Measurements from ENCODE around the gene PARP6. TPM values are rescaled to one million over a fixed set of nuclear protein-coding genes. Genes with fewer than 3 reads are reported as not detected.

Gene PARP6
- total RNA-seq, 2 experiments from 2014 or later = 48.7 to 50.1 TPM

DNA sequence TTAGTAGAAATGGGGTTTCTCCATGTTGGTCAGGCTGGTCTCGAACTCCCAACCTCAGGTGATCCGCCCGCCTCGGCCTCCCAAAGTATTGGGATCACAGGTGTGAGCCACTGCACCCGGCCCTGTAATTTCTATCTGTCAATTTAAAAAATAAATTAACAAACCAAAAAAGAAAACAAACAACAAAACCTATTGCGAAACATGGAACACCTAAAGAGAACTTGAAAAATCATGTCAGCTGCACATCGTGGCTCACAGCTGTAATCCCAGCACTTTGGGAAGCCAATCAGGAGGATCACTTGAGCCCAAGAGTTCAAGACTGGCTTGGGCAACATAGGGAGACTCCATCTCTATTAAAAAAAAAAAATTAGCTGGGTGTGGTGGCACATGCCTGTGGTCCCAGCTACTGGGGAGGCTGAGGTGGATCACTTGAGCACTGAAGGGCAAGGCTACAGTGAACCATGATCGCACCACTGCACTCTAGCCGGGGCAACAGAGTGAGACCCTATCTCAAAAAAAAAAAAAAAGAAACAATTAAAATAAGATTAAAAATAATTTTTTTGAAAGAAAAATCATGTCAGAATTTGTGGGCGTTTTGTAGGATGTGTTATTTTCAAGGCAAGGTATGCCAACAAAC is 19.6 kb downstream of the PARP6 start:
- H3K27me3 Mint-ChIP-seq = no peaks in the 10 kb centered on the region
- CTCF ChIA-PET = interaction anchor here (0.8 kb wide), 1 partner anchor 33 kb away, joined by 3 read pairs; no protein-coding TSS in a partner anchor

DNA sequence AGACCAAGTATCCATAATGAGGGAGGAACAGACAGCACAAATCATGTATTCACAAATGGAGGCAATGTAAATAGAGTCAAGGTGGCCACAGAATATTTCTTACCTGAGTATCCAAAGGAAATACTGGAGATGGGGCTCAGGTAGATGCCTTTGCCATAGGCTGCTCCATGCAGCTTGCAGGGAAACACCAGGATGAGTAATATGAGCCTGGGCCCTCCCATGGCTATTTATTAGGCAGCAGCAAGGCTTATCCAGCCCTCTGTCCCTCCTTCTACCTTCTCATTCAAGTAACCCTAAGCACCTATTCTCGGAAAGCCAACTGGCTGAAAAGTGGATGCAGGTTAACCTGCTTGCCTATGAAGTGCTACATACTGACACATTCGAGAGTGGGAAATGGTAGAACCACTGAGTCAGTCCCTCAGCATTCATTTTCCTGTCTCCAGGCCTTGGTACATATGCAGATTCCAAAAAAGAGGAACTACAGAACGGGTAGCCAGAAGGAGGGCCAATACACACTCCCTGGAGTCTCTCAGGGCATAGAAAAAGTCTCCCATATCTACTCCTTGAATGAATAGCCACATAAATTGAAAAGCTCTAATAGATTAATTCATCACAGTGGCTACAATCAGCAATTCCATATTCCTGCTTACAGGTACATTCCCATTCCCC is 23.1 kb downstream of the PARP6 start:
- no peak for ATAC-seq
- Mint-ChIP-seq H3K27ac (no peak overlapping the region), H3K4me1 (ENCODE audit: low read depth) (no peaks in the 10 kb centered on the region), H3K9me3 (no peaks in the 10 kb centered on the region), H3K27me3 (no peaks in the 10 kb centered on the region), H3K4me3 (no peak overlapping the region), H3K36me3 (ENCODE audit: low read depth) (peaks cover 38% of the 10 kb centered on the region)
- intact Hi-C loops (cut with micrococcal nuclease) = no loop called here
- TF ChIP-seq, protein P1, sequence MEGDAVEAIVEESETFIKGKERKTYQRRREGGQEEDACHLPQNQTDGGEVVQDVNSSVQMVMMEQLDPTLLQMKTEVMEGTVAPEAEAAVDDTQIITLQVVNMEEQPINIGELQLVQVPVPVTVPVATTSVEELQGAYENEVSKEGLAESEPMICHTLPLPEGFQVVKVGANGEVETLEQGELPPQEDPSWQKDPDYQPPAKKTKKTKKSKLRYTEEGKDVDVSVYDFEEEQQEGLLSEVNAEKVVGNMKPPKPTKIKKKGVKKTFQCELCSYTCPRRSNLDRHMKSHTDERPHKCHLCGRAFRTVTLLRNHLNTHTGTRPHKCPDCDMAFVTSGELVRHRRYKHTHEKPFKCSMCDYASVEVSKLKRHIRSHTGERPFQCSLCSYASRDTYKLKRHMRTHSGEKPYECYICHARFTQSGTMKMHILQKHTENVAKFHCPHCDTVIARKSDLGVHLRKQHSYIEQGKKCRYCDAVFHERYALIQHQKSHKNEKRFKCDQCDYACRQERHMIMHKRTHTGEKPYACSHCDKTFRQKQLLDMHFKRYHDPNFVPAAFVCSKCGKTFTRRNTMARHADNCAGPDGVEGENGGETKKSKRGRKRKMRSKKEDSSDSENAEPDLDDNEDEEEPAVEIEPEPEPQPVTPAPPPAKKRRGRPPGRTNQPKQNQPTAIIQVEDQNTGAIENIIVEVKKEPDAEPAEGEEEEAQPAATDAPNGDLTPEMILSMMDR (IDR thresholded peaks at IDR 0.05) = no peak
- DNase-seq = no peak
- CTCF ChIA-PET = interaction anchor here (1.0 kb wide), 1 partner anchor 22 kb away, joined by 3 read pairs; no protein-coding TSS in a partner anchor
- POLR2A ChIA-PET = interaction anchor here (1.1 to 1.7 kb wide), 3 partner anchors 9 to 19 kb away, joined by 3 to 7 read pairs (median 4); partner anchors contain the start of gene PKM

More for the DNA sequence above, 19.6 kb downstream of the PARP6 start:
- ATAC-seq = no peak
- H3K27ac Mint-ChIP-seq = no peak overlapping the region
- H3K4me3 Mint-ChIP-seq = no peak overlapping the region
- peaks cover 52% of the 10 kb centered on the region for H3K36me3 Mint-ChIP-seq (ENCODE audit: low read depth)
- TF ChIP-seq, protein P1 (IDR thresholded peaks at IDR 0.05) = no peak
- DNase-seq = no peak
- H3K9me3 Mint-ChIP-seq = no peaks in the 10 kb centered on the region
- POLR2A ChIA-PET = interaction anchor here (1.1 kb wide), 1 partner anchor 54 kb away, joined by 3 read pairs; no protein-coding TSS in a partner anchor
- intact Hi-C loops (cut with micrococcal nuclease) = no loop called here
- H3K4me1 Mint-ChIP-seq (ENCODE audit: low read depth) = no peaks in the 10 kb centered on the region

GRCh38 chr15:72248514-72248913 is 23.8 kb downstream of the PARP6 start:
- Mint-ChIP-seq H3K9me3 (no peaks in the 10 kb centered on the region), H3K4me3 (no peak overlapping the region), H3K27me3 (no peaks in the 10 kb centered on the region), H3K36me3 (ENCODE audit: low read depth) (peaks cover 36% of the 10 kb centered on the region), H3K27ac (no peak overlapping the region), H3K4me1 (ENCODE audit: low read depth) (no peaks in the 10 kb centered on the region)
- CTCF ChIA-PET = no interaction called here
- TF ChIP-seq, protein P1 (IDR thresholded peaks at IDR 0.05) = no peak
- no peak for DNase-seq
- intact Hi-C loops (cut with micrococcal nuclease) = no loop called here
- POLR2A ChIA-PET = interaction anchor here (1.7 kb wide), 1 partner anchor 12 kb away, joined by 3 read pairs; no protein-coding TSS in a partner anchor
- no peak for ATAC-seq

DNA sequence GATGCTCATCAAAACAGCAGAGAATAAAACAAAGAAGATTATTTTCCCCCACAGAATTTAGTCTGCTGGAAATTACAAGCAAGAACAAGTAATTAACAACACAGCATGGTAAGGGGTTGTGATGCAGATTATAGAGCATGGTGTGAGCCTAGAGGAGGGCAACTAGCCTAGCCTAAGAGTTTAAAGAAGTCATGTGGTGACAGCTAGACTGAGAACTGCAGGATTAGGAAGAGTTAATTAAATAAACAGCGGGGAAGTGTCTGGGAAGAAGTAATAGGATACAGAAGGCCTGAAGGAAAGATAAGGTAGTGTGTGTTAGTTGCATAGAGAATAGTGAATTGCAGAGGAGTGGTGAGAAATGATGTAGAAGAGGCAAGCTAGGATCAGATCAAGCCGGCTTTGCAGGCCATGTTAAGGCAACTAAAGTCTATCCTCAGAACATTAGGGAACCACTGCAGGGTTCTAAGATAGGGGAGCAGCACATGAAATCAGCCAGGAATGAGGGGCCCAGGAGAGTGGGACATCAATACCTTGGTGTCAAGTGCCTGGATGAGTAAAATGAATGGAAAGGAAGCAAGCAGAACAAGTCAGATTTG is 29.5 kb downstream of the PARP6 start:
- peaks cover 13% of the 10 kb centered on the region for H3K4me1 Mint-ChIP-seq (ENCODE audit: low read depth)
- TF ChIP-seq, protein P1 (IDR thresholded peaks at IDR 0.05) = no peak
- no peak for ATAC-seq
- peak overlapping the region; percentile 27 for H3K27ac Mint-ChIP-seq
- H3K9me3 Mint-ChIP-seq = no peaks in the 10 kb centered on the region
- no peak for DNase-seq
- no peaks in the 10 kb centered on the region for H3K27me3 Mint-ChIP-seq
- ChIA-PET POLR2A (interaction anchor here (1.1 to 7.9 kb wide), 2 partner anchors 13 to 21 kb away, joined by 3 to 105 read pairs; partner anchors contain the start of gene PKM), CTCF (interaction anchor here (1.0 to 1.3 kb wide), 2 partner anchors 16 to 479 kb away, joined by 3 read pairs; no protein-coding TSS in a partner anchor)
- peaks cover 33% of the 10 kb centered on the region for H3K36me3 Mint-ChIP-seq (ENCODE audit: low read depth)
- no peak overlapping the region for H3K4me3 Mint-ChIP-seq
- intact Hi-C loops (cut with micrococcal nuclease) = no loop called here
